ENCODE measurements around the gene CPNE1. TPM values are rescaled to one million over a fixed set of nuclear protein-coding genes. Genes with fewer than 3 reads are reported as not detected.

Gene CPNE1
- total RNA-seq, 1 donor from 2014 or later, result 76.3 TPM

- no peak for FAIRE-seq
- no peaks in the 10 kb centered on the region for H3K27me3 ChIP-seq (ENCODE audit: control insufficient read depth, insufficient read depth, low read length)
Observed at GRCh38 chr20:35663516-35664465, 909 bp downstream of the CPNE1 start.

GRCh38 chr20:35662551-35662950, 2.1 kb downstream of the CPNE1 start:
- DNase-seq (ENCODE audit: low read depth), result no peak
- FAIRE-seq, result no peak
- no peaks in the 10 kb centered on the region for H3K36me3 ChIP-seq (ENCODE audit: control insufficient read depth, insufficient read depth, low read length)
- H3K27me3 ChIP-seq (ENCODE audit: control insufficient read depth, insufficient read depth, low read length), result no peaks in the 10 kb centered on the region
- TF ChIP-seq CTCF (IDR thresholded peaks at IDR 0.05; ENCODE audit: insufficient read depth, low read length, severe bottlenecking), result no peak
- H3K4me3 ChIP-seq (ENCODE audit: low read depth, low read length), result peak overlapping the region; percentile 5

More at GRCh38 chr20:35663516-35664465, 909 bp downstream of the CPNE1 start:
- H3K4me3 ChIP-seq (ENCODE audit: low read depth, low read length), result peak overlapping the region; percentile 100
- no peaks in the 10 kb centered on the region for H3K36me3 ChIP-seq (ENCODE audit: control insufficient read depth, insufficient read depth, low read length)
- peak; percentile 47 for DNase-seq (ENCODE audit: low read depth)
- TF ChIP-seq CTCF (IDR thresholded peaks at IDR 0.05; ENCODE audit: insufficient read depth, low read length, severe bottlenecking), result no peak

GRCh38 chr20:35661908-35662307, 2.8 kb downstream of the CPNE1 start:
- no peak for TF ChIP-seq CTCF (IDR thresholded peaks at IDR 0.05; ENCODE audit: insufficient read depth, low read length, severe bottlenecking)
- FAIRE-seq (no peak), DNase-seq (ENCODE audit: low read depth) (no peak)
- no peaks in the 10 kb centered on the region for H3K36me3 ChIP-seq (ENCODE audit: control insufficient read depth, insufficient read depth, low read length)
- H3K27me3 ChIP-seq (ENCODE audit: control insufficient read depth, insufficient read depth, low read length), result no peaks in the 10 kb centered on the region
- H3K4me3 ChIP-seq (ENCODE audit: low read depth, low read length), result peak overlapping the region; percentile 5

- FAIRE-seq, result no peak
- H3K36me3 ChIP-seq (ENCODE audit: control insufficient read depth, insufficient read depth, low read length), result no peaks in the 10 kb centered on the region
- H3K27me3 ChIP-seq (ENCODE audit: control insufficient read depth, insufficient read depth, low read length), result no peaks in the 10 kb centered on the region
- TF ChIP-seq CTCF (IDR thresholded peaks at IDR 0.05; ENCODE audit: insufficient read depth, low read length, severe bottlenecking), result no peak
- no peak overlapping the region for H3K4me3 ChIP-seq (ENCODE audit: low read depth, low read length)
- peak; percentile 73 for DNase-seq (ENCODE audit: low read depth)
Observed at GRCh38 chr20:35661053-35661452, 3.6 kb downstream of the CPNE1 start.

- FAIRE-seq, result no peak
- Histone ChIP-seq H3K36me3 (ENCODE audit: control insufficient read depth, insufficient read depth, low read length) (no peaks in the 10 kb centered on the region), H3K27me3 (ENCODE audit: control insufficient read depth, insufficient read depth, low read length) (no peaks in the 10 kb centered on the region), H3K4me3 (ENCODE audit: low read depth, low read length) (no peak overlapping the region)
- no peak for TF ChIP-seq CTCF (IDR thresholded peaks at IDR 0.05; ENCODE audit: insufficient read depth, low read length, severe bottlenecking)
- DNase-seq (ENCODE audit: low read depth), result no peak
Observed at GRCh38 chr20:35660122-35660937, 4.4 kb downstream of the CPNE1 start.

All from bronchial epithelial cell (primary cell).